Measurements from ENCODE around the gene MRPL47. TPM values are rescaled to one million over a fixed set of nuclear protein-coding genes. Genes with fewer than 3 reads are reported as not detected.

MRPL47 gene
- total RNA-seq, 1 donor from 2014 or later = 25.1 TPM

DNA sequence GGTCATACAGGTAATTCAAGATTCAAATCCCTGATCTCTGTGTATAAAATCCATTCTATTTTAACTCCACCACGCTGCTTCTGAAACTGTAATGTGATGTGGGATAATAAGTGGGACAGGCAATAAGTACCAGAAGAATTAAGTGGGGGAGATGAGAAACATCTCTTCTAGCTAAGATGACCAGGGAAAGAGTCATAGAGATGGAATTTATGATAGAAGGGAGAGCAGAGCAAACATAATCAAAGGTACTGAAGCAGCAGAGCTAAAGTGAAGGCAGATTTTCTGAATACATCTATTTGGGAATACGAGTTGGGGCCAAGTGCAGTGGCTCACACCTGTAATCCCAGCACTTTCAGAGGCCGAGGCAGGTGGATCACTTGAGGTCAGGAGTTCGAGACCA is 4.9 kb downstream of the MRPL47 start:
- H3K27me3 ChIP-seq (ENCODE audit: control insufficient read depth in 3 of 3, insufficient read depth in 3 of 3, low read length in 3 of 3) = no peaks in the 10 kb centered on the region
- no peak overlapping the region for H3K4me3 ChIP-seq (ENCODE audit: low read length in 3 of 3)
- peaks cover 22 to 54% (median 47%) of the 10 kb centered on the region in 3 donors for H3K36me3 ChIP-seq (ENCODE audit: control insufficient read depth in 3 of 3, insufficient read depth in 3 of 3, low read length in 3 of 3)
- H3K4me1 ChIP-seq (ENCODE audit: control insufficient read depth in 3 of 3, insufficient read depth in 3 of 3, low read length in 3 of 3) = peaks cover 4 to 6% (median 5%) of the 10 kb centered on the region in 3 donors
- no peaks in the 10 kb centered on the region for H3K9me3 ChIP-seq (ENCODE audit: control insufficient read depth in 3 of 3, low read length in 3 of 3)
- H3K9ac ChIP-seq (ENCODE audit: low read depth in 1 of 3, low read length in 3 of 3) = no peak overlapping the region
- H3K27ac ChIP-seq (ENCODE audit: low read depth, low read length) = no peak overlapping the region

DNA sequence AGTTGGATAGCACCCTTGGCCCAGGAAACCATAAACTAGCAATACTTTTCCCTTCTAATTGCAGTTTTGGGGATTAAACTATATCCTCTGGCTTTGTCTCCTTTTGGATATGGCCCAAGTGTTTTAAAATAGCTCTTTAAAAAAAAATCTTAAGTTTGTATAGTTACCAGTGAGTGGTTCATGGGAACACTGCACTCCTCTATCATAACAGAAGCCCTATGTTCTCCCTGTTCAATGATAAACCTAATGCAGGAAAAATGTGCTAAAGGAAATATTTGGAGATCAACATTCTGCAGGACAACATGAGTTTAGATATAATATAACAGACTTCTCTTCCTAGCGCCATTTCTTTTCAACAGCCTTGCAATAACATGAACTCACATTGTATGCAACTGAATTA is 13.1 kb downstream of the MRPL47 start:
- Histone ChIP-seq H3K4me3 (ENCODE audit: low read length in 3 of 3) (no peak overlapping the region), H3K9me3 (ENCODE audit: control insufficient read depth in 3 of 3, low read length in 3 of 3) (no peaks in the 10 kb centered on the region), H3K36me3 (ENCODE audit: control insufficient read depth in 3 of 3, insufficient read depth in 3 of 3, low read length in 3 of 3) (peaks cover 26 to 61% (median 34%) of the 10 kb centered on the region in 3 donors), H3K4me1 (ENCODE audit: control insufficient read depth in 3 of 3, insufficient read depth in 3 of 3, low read length in 3 of 3) (no peaks in the 10 kb centered on the region), H3K27ac (ENCODE audit: low read depth, low read length) (no peak overlapping the region), H3K27me3 (ENCODE audit: control insufficient read depth in 3 of 3, insufficient read depth in 3 of 3, low read length in 3 of 3) (no peaks in the 10 kb centered on the region), H3K9ac (ENCODE audit: low read depth in 1 of 3, low read length in 3 of 3) (no peak overlapping the region)

DNA sequence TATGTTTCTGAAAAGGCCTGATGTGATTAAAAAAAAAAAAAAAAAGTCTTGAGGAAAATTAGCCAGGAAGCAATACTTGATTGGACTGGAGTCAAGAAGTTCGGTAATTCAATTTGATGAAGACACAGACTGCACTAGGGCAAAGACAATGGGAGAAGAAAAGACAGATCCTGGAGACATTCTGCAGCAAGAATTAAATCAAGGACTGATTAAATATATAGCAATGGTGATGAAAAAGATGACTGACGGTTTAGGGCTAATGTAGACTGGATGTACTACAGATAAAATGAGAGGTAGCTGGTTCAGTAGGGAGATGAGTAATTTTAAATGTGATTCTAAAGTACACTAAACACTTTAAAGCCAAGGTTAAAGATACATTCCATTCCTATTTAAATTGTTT is 13.8 kb downstream of the MRPL47 start:
- Histone ChIP-seq H3K9me3 (ENCODE audit: control insufficient read depth in 3 of 3, low read length in 3 of 3) (no peaks in the 10 kb centered on the region), H3K9ac (ENCODE audit: low read depth in 1 of 3, low read length in 3 of 3) (no peak overlapping the region), H3K27me3 (ENCODE audit: control insufficient read depth in 3 of 3, insufficient read depth in 3 of 3, low read length in 3 of 3) (no peaks in the 10 kb centered on the region), H3K4me3 (ENCODE audit: low read length in 3 of 3) (no peak overlapping the region), H3K36me3 (ENCODE audit: control insufficient read depth in 3 of 3, insufficient read depth in 3 of 3, low read length in 3 of 3) (peaks cover 26 to 63% (median 34%) of the 10 kb centered on the region in 3 donors), H3K4me1 (ENCODE audit: control insufficient read depth in 3 of 3, insufficient read depth in 3 of 3, low read length in 3 of 3) (no peaks in the 10 kb centered on the region), H3K27ac (ENCODE audit: low read depth, low read length) (no peak overlapping the region)

DNA sequence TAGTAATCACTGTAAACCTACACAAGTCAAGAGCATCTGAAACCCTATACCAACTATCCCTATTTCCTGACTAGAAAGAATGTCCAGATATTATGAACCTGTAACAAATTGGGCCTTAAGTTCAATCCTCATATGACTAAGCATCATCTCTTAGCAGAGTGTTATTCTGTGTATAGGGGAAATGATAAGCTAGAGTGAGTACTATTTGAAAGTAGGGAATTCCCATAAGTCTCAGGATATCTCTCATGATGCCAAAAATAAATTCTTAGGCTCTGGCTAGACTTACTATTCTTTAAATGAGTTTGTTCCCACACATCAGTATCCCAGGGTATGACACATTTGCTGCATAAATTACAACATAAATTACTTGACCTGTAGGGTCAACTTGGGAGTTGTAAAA is 15.3 kb downstream of the MRPL47 start:
- H3K27me3 ChIP-seq (ENCODE audit: control insufficient read depth in 3 of 3, insufficient read depth in 3 of 3, low read length in 3 of 3) = no peaks in the 10 kb centered on the region
- H3K4me1 ChIP-seq (ENCODE audit: control insufficient read depth in 3 of 3, insufficient read depth in 3 of 3, low read length in 3 of 3) = no peaks in the 10 kb centered on the region
- H3K36me3 ChIP-seq (ENCODE audit: control insufficient read depth in 3 of 3, insufficient read depth in 3 of 3, low read length in 3 of 3) = peaks cover 20 to 58% (median 37%) of the 10 kb centered on the region in 3 donors
- H3K9ac ChIP-seq (ENCODE audit: low read depth in 1 of 3, low read length in 3 of 3) = no peak overlapping the region
- H3K9me3 ChIP-seq (ENCODE audit: control insufficient read depth in 3 of 3, low read length in 3 of 3) = no peaks in the 10 kb centered on the region
- no peak overlapping the region for H3K27ac ChIP-seq (ENCODE audit: low read depth, low read length)
- H3K4me3 ChIP-seq (ENCODE audit: low read length in 3 of 3) = no peak overlapping the region

DNA sequence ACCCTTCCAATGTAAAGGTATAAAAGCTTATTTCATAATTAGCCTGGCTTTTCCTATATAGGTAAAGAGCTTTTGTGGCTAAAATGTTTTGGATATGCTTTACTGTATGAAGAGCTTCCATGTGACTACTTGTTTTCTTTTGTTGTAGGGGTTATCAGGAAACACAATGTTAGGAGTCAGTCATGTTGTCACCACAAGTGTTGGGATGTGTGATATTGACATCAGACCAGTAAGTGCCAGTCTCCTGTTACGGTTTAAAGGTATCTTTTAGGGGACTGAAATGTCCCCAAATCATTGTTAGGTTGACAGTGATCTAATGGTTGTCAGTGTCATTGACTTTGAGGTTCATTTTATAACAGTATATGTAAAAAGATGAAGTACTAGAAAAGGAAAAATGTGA is 23.4 kb downstream of the MRPL47 start:
- Histone ChIP-seq H3K36me3 (ENCODE audit: control insufficient read depth in 3 of 3, insufficient read depth in 3 of 3, low read length in 3 of 3) (peaks cover 11 to 40% (median 32%) of the 10 kb centered on the region in 3 donors), H3K9ac (ENCODE audit: low read depth in 1 of 3, low read length in 3 of 3) (no peak overlapping the region)

DNA sequence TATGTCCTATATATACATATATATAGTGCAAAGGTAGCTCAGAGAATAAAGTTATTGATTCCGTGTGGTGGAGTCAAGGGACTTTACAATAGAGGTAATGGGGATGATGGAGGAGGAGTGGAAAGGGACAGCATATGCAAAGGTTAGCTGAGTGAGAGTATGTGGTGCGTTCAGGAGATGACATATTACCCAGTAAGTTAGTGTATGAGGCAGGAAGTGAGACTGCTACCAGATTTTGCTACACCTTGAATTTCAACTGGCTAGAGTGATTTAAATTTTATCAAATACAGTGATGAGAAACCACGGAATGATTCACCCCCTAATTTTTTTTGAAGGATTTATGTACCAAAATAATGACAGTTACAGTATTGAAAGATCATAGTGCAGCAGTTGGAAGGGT is 38.9 kb downstream of the MRPL47 start:
- H3K9me3 ChIP-seq (ENCODE audit: control insufficient read depth in 3 of 3, low read length in 3 of 3) = no peaks in the 10 kb centered on the region
- peaks cover 5 to 7% (median 7%) of the 10 kb centered on the region in 3 donors for H3K4me1 ChIP-seq (ENCODE audit: control insufficient read depth in 3 of 3, insufficient read depth in 3 of 3, low read length in 3 of 3)
- peaks cover 0 to 8% (median 6%) of the 10 kb centered on the region in 3 donors for H3K36me3 ChIP-seq (ENCODE audit: control insufficient read depth in 3 of 3, insufficient read depth in 3 of 3, low read length in 3 of 3)
- peak overlapping the region in 1 of 3 donors; percentile 14 for H3K9ac ChIP-seq (ENCODE audit: low read depth in 1 of 3, low read length in 3 of 3)
- H3K4me3 ChIP-seq (ENCODE audit: low read length in 3 of 3) = no peak overlapping the region
- H3K27ac ChIP-seq (ENCODE audit: low read depth, low read length) = no peak overlapping the region
- H3K27me3 ChIP-seq (ENCODE audit: control insufficient read depth in 3 of 3, insufficient read depth in 3 of 3, low read length in 3 of 3) = no peaks in the 10 kb centered on the region

More for the DNA sequence above, 23.4 kb downstream of the MRPL47 start:
- Histone ChIP-seq H3K9me3 (ENCODE audit: control insufficient read depth in 3 of 3, low read length in 3 of 3) (no peaks in the 10 kb centered on the region), H3K4me3 (ENCODE audit: low read length in 3 of 3) (no peak overlapping the region), H3K27ac (ENCODE audit: low read depth, low read length) (no peak overlapping the region), H3K4me1 (ENCODE audit: control insufficient read depth in 3 of 3, insufficient read depth in 3 of 3, low read length in 3 of 3) (no peaks in the 10 kb centered on the region), H3K27me3 (ENCODE audit: control insufficient read depth in 3 of 3, insufficient read depth in 3 of 3, low read length in 3 of 3) (no peaks in the 10 kb centered on the region)

DNA sequence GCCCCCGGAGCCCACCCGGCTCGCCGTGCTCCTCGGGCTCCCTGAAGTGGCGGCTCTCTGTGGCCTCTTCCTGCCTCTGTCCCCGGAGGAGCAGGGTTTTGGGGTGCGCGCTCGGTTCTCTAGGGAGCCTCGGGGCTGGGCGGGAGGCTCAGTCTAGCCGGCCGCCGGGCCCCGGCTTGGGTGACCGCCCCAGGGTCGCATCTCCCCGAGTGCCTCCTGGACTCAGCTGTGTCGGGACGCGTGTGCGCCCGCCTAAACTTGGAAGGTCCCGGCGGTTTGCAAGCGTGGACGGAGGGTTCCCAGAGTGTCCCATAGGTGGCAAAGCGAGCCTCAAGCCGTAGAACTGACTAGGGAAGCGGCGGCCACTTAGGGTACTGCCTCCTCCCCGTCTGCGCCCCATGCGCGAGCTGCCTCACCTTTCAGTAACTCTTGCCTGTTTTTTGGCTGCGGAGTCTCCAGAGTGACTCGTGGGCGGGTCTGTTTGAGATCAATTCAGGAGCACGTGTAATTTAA is 41.1 kb downstream of the MRPL47 start:
- H3K9me3 ChIP-seq (ENCODE audit: control insufficient read depth in 3 of 3, low read length in 3 of 3) = no peaks in the 10 kb centered on the region
- H3K27ac ChIP-seq (ENCODE audit: low read depth, low read length) = peak overlapping the region; percentile 68
- H3K27me3 ChIP-seq (ENCODE audit: control insufficient read depth in 3 of 3, insufficient read depth in 3 of 3, low read length in 3 of 3) = no peaks in the 10 kb centered on the region
- H3K4me3 ChIP-seq (ENCODE audit: low read length in 3 of 3) = peak overlapping the region; percentile 90 to 98 (median 93)
- peaks cover 5 to 7% (median 7%) of the 10 kb centered on the region in 3 donors for H3K4me1 ChIP-seq (ENCODE audit: control insufficient read depth in 3 of 3, insufficient read depth in 3 of 3, low read length in 3 of 3)
- no peaks in the 10 kb centered on the region for H3K36me3 ChIP-seq (ENCODE audit: control insufficient read depth in 3 of 3, insufficient read depth in 3 of 3, low read length in 3 of 3)
- peak overlapping the region; percentile 79 to 84 (median 83) for H3K9ac ChIP-seq (ENCODE audit: low read depth in 1 of 3, low read length in 3 of 3)

DNA sequence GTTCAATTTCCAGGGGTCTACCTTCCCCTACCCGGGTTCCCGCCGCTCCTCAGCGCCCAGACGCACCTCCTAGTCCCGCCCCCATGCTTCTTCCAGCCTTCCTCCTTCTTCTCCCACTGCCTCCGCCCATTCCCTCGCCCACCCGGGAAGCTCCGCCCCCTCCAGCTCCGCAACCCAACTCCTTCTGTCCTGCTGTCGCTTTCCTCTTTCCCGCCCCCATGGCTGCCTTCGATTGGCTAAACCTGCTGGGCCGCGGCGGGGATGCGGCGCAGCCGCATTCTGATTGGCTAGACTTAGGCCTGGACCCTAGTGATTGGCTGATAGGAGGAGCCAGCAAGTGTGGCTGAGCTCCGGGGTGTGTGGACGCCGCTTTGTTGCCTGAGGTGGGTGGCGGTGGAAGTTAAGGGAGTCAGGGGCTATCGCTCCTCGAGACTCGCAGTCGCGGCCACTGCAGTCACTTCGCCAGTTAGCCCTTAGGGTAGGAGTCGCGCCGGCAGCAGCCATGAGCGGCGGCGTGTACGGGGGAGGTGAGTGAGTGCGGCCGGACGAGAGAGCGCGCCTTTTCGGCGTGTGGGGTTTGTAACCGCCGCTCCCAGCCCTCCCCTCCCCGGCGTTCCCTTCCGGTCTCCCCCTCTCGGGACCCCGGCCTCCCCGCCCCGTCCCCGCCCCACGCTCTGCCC is 41.7 kb downstream of the MRPL47 start, which contains the start of gene ACTL6A:
Gene ACTL6A, plus strand, starts transcription at position 336 of the 680 bp plus-strand sequence. Its CDS starts 167 bp downstream, at position 503.
- Histone ChIP-seq H3K4me3 (ENCODE audit: low read length in 3 of 3) (peak within 1 kb of the TSS; percentile 90 to 98 (median 93)), H3K9ac (ENCODE audit: low read depth in 1 of 3, low read length in 3 of 3) (peak within 1 kb of the TSS; percentile 82 to 86 (median 84)), H3K9me3 (ENCODE audit: control insufficient read depth in 3 of 3, low read length in 3 of 3) (no peaks in the 10 kb centered on the region), H3K27ac (ENCODE audit: low read depth, low read length) (peak within 1 kb of the TSS; percentile 68), H3K27me3 (ENCODE audit: control insufficient read depth in 3 of 3, insufficient read depth in 3 of 3, low read length in 3 of 3) (no peaks in the 10 kb centered on the region), H3K4me1 (ENCODE audit: control insufficient read depth in 3 of 3, insufficient read depth in 3 of 3, low read length in 3 of 3) (peaks cover 5 to 7% (median 7%) of the 10 kb centered on the region in 3 donors), H3K36me3 (ENCODE audit: control insufficient read depth in 3 of 3, insufficient read depth in 3 of 3, low read length in 3 of 3) (no peaks in the 10 kb centered on the region)

DNA sequence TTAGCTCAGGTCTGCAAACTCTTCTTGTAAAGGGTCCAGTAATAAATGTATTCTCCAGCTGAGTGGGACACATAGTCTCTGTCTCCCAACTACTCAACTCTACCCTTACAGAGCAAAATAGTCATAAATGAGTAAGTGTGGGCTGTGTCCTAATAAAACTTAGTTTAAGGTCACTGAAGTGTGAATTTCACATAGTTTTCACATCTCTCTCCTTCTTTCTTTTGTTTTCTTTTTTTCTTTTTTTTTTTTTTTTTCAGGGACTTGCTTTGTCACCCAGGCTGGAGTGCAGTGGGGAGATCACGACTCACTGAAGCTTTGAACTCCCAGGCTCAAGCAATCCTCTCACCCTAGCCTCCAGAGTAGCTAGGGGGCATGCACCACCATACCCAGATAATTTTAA is 43.6 kb downstream of the MRPL47 start:
- no peaks in the 10 kb centered on the region for H3K36me3 ChIP-seq (ENCODE audit: control insufficient read depth in 3 of 3, insufficient read depth in 3 of 3, low read length in 3 of 3)
- H3K4me1 ChIP-seq (ENCODE audit: control insufficient read depth in 3 of 3, insufficient read depth in 3 of 3, low read length in 3 of 3) = peaks cover 5 to 7% (median 7%) of the 10 kb centered on the region in 3 donors
- no peaks in the 10 kb centered on the region for H3K9me3 ChIP-seq (ENCODE audit: control insufficient read depth in 3 of 3, low read length in 3 of 3)
- no peaks in the 10 kb centered on the region for H3K27me3 ChIP-seq (ENCODE audit: control insufficient read depth in 3 of 3, insufficient read depth in 3 of 3, low read length in 3 of 3)
- H3K4me3 ChIP-seq (ENCODE audit: low read length in 3 of 3) = no peak overlapping the region
- H3K9ac ChIP-seq (ENCODE audit: low read depth in 1 of 3, low read length in 3 of 3) = no peak overlapping the region
- H3K27ac ChIP-seq (ENCODE audit: low read depth, low read length) = no peak overlapping the region

DNA sequence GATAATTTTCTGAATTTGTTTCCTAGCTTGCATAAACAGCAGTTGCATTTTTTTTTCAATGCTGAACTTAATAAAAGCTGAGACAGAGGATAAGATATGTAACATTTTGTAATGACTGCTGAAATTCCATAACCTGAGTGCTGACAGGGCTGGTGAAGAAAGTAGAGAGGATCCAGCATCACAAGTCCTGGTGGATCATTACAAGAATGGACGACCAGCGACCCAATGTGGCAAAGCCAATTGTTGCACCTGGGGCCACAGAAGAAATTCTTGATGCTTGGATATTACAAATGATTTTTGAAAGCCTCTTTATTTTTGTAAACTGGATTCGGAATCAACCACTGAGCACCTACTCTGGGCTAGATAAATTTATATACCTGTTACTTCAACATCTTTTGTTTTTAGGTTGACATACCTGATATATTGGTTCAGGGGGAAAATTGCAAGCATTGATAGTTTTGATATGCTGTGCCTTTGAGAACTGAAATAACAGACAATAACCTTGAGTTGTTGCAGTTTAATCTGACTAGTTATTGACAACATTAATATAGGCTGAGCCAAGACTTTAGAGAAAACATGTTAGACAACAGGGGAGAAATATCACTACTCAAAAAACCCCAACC is 45.6 kb downstream of the MRPL47 start:
- Histone ChIP-seq H3K9ac (ENCODE audit: low read depth in 1 of 3, low read length in 3 of 3) (no peak overlapping the region), H3K4me3 (ENCODE audit: low read length in 3 of 3) (no peak overlapping the region), H3K27me3 (ENCODE audit: control insufficient read depth in 3 of 3, insufficient read depth in 3 of 3, low read length in 3 of 3) (no peaks in the 10 kb centered on the region), H3K4me1 (ENCODE audit: control insufficient read depth in 3 of 3, insufficient read depth in 3 of 3, low read length in 3 of 3) (peaks cover 2 to 4% (median 4%) of the 10 kb centered on the region in 3 donors), H3K9me3 (ENCODE audit: control insufficient read depth in 3 of 3, low read length in 3 of 3) (no peaks in the 10 kb centered on the region), H3K27ac (ENCODE audit: low read depth, low read length) (no peak overlapping the region), H3K36me3 (ENCODE audit: control insufficient read depth in 3 of 3, insufficient read depth in 3 of 3, low read length in 3 of 3) (no peaks in the 10 kb centered on the region)
